Dendritic cell treated with granulocyte-macrophage colony-stimulating factor and Interleukin-4, amounts not matched to agents 40 ng/mL and 50 ng/mL, for 4 days (primary cell): ENCODE measurements around the gene PDK4.
"Not testable (repeated sequence)": the region's sequence is repeated elsewhere in the genome, so short reads cannot be mapped to it uniquely, and the experiment has no call there.

ENCODE experiments used
- H3K27ac Mint-ChIP-seq: one replicate; pipeline ENCODE4 v1.8.0; 2022; ENCODE audit warnings: mild to moderate bottlenecking, mixed read lengths
- H3K27me3 Mint-ChIP-seq: one replicate; pipeline ENCODE4 v1.8.0; 2022; ENCODE audit warnings: mild to moderate bottlenecking, mixed read lengths
- H3K36me3 Mint-ChIP-seq: one replicate; pipeline ENCODE4 v1.8.0; 2022; ENCODE audit warnings: low read depth, mixed read lengths
- H3K4me1 Mint-ChIP-seq: one replicate; pipeline ENCODE4 v1.8.0; 2022; ENCODE audit warnings: low read depth, mixed read lengths
- H3K4me3 Mint-ChIP-seq: one replicate; pipeline ENCODE4 v1.8.0; 2022; ENCODE audit warnings: mild to moderate bottlenecking, moderate library complexity, mixed read lengths
- H3K9me3 Mint-ChIP-seq: one replicate; pipeline ENCODE4 v1.8.0; 2022; ENCODE audit warnings: mixed read lengths
- intact Hi-C: fragments of 100-400 bp; cut with micrococcal nuclease; formaldehyde crosslinking; loops from one replicate; pipeline ENCODE4 v1.15.0; 2022

The PDK4 gene

DNA sequence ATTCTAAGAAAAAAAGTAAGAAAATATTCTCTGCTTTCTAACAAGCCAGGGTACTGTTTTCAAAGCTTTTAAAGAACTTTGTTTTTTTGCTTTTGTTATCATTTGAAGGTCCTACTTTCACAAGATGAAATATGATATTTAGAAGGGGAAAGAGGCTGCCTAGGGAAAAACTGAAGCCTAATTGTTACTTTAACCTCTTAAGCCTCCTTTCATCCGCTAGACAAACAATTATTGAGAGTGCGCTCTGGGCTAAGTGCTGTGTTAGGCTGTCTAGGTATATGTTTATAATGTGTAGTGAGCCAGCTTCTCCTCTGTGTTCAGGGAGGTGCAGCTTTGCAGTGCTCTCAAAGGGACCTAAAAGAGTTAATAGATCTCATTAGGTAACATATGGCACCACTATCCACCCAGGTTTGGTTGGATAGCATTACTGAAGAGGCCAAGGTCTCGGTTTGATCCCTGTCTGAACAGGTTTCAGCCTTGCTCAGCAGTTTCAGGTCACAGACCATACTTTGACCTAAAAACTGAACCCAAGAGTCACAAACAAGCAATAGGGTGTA lies 17.9 kb downstream of the PDK4 start:
- Mint-ChIP-seq H3K4me3 (no peak overlapping the region), H3K27ac (no peak overlapping the region), H3K9me3 (no peaks in the 10 kb centered on the region), H3K36me3 (no peaks in the 10 kb centered on the region), H3K4me1 (no peaks in the 10 kb centered on the region), H3K27me3 (no peaks in the 10 kb centered on the region)
- intact Hi-C loops: no loop called here

DNA sequence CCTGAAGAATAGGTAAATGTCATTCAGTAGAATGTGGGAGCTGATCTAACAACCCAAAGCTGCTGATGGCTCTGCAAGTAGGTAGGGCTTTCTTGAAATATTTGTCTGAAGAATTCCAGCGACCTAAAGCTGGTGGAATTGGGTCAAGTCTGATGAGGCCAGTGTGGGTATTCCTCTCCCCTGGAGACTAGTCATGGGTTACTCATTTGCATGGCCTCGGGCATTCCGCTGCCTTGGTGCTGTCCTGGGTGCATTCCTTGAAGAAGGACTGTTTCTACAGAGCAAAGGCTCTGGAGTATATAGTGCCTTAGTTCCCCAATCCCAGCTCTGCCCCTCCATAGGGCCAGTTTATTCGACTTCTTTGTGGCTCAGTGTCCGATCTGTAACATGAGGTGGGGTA lies 19.2 kb downstream of the PDK4 start:
- no peaks in the 10 kb centered on the region for H3K9me3 Mint-ChIP-seq
- no peak overlapping the region for H3K4me3 Mint-ChIP-seq
- H3K36me3 Mint-ChIP-seq: no peaks in the 10 kb centered on the region
- no peak overlapping the region for H3K27ac Mint-ChIP-seq
- H3K4me1 Mint-ChIP-seq: no peaks in the 10 kb centered on the region
- no peaks in the 10 kb centered on the region for H3K27me3 Mint-ChIP-seq
- intact Hi-C loops: no loop called here

DNA sequence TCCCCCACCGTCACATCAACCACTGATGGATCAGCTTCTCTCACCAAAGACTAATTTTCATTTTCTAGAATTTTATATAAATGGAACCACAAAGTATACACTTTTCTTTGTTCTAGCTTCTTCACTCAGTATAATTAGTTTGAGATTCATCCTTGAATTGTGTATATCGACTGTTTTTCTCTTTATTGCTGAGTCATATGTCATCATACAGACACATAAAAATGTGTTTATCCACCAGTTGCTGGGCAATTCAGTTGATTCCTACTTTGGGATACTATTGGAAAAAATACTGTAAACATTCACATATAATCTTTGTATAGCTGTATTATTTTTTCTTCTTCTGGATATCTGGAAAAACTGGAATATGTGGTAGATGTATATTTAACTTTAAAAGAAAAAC lies 26.6 kb downstream of the PDK4 start:
- Mint-ChIP-seq H3K4me3 (no peak overlapping the region), H3K27me3 (no peaks in the 10 kb centered on the region), H3K4me1 (no peaks in the 10 kb centered on the region), H3K27ac (no peak overlapping the region), H3K36me3 (no peaks in the 10 kb centered on the region), H3K9me3 (no peaks in the 10 kb centered on the region)
- intact Hi-C loops: no loop called here

GRCh38 chr7:95560674-95561073 lies 35.6 kb downstream of the PDK4 start:
- Mint-ChIP-seq H3K27ac (no peak overlapping the region), H3K4me3 (no peak overlapping the region), H3K9me3 (no peaks in the 10 kb centered on the region)

GRCh38 chr7:95558864-95559263 lies 37.5 kb downstream of the PDK4 start:
- Mint-ChIP-seq H3K9me3 (no peaks in the 10 kb centered on the region), H3K4me1 (peaks cover 2% of the 10 kb centered on the region), H3K36me3 (no peaks in the 10 kb centered on the region), H3K27ac (no peak overlapping the region), H3K4me3 (no peak overlapping the region), H3K27me3 (no peaks in the 10 kb centered on the region)
- intact Hi-C loops: no loop called here

More at GRCh38 chr7:95560674-95561073, 35.6 kb downstream of the PDK4 start:
- no peaks in the 10 kb centered on the region for H3K36me3 Mint-ChIP-seq
- no peaks in the 10 kb centered on the region for H3K4me1 Mint-ChIP-seq
- intact Hi-C loops: no loop called here
- H3K27me3 Mint-ChIP-seq: no peaks in the 10 kb centered on the region

DNA sequence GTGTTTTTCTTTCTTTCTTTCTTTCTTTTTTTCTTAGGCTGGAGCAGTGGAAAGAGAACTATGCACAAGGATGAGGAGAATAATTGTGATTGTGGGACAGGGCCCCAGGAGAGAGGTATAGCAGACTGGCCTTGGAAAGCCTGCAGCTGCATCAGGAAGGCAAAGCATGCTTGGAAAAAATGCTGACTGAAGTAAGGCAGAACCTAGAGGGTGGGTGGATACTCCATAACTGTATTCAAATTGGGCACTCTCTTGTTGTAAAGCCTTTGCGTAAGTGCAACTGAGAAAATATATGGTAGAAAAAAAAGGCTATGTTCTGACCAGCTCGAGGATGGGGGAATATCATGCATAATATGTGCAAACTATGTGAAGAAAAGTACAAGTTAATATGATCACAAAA lies 39.5 kb downstream of the PDK4 start:
- intact Hi-C loops: no loop called here
- Mint-ChIP-seq H3K4me1 (peaks cover 6% of the 10 kb centered on the region), H3K4me3 (no peak overlapping the region), H3K27me3 (no peaks in the 10 kb centered on the region), H3K36me3 (no peaks in the 10 kb centered on the region), H3K9me3 (no peaks in the 10 kb centered on the region), H3K27ac (no peak overlapping the region)

DNA sequence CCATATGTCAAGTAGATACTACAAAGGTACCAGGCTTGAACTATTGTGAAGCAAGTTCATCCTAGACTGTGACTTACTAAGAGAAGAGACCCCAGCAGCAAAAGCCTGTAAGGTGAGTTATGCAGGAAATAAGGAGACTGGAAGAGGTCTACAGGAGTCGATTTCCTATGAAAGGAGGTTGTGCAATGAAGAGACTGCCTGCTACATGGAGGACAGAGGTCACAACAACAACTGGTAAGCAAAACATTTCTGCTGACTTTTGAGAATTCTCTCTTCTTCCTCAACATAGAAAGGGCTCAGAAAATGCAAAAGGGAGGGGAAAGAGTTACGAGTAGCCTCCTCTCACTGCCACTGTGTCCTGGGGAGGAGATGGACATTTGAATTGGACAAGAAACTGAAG lies 42.4 kb downstream of the PDK4 start:
- Mint-ChIP-seq H3K9me3 (no peaks in the 10 kb centered on the region), H3K36me3 (no peaks in the 10 kb centered on the region), H3K4me1 (peaks cover 18% of the 10 kb centered on the region), H3K27ac (no peak overlapping the region), H3K4me3 (no peak overlapping the region), H3K27me3 (no peaks in the 10 kb centered on the region)
- intact Hi-C loops: no loop called here

- peaks cover 18% of the 10 kb centered on the region for H3K4me1 Mint-ChIP-seq
- intact Hi-C loops, H3K4me3 Mint-ChIP-seq, H3K27ac Mint-ChIP-seq, H3K27me3 Mint-ChIP-seq, H3K9me3 Mint-ChIP-seq, H3K36me3 Mint-ChIP-seq: not testable (repeated sequence)
Measured at GRCh38 chr7:95552010-95552926, 44.0 kb downstream of the PDK4 start.

DNA sequence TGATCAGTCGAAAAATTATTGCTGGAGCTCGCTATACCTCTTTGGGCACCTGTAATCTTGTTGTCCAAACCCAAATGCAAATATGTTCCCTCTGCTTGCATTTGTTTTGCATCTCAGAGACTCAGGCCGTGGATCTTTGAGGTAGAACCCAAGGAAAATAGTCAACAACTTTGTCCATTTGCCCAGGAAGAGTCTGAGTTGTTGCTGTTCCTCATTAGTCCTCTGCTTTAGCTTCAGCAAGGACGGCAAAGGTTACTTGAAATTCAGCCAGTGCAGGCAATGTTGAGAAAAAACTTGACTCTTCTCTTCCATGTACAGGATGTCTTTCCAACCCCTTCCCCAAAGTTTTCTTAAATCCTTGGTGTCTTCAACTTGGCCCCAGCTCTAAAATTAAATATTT lies 45.8 kb downstream of the PDK4 start:
- H3K4me3 Mint-ChIP-seq: no peak overlapping the region
- peaks cover 20% of the 10 kb centered on the region for H3K4me1 Mint-ChIP-seq
- no peaks in the 10 kb centered on the region for H3K27me3 Mint-ChIP-seq
- intact Hi-C loops: no loop called here
- no peak overlapping the region for H3K27ac Mint-ChIP-seq
- no peaks in the 10 kb centered on the region for H3K9me3 Mint-ChIP-seq
- no peaks in the 10 kb centered on the region for H3K36me3 Mint-ChIP-seq

GRCh38 chr7:95549818-95550529 lies 46.3 kb downstream of the PDK4 start:
- H3K4me3 Mint-ChIP-seq: no peak overlapping the region

GRCh38 chr7:95547361-95548348 lies 48.7 kb downstream of the PDK4 start:
- H3K27ac Mint-ChIP-seq: no peak overlapping the region
- H3K4me1 Mint-ChIP-seq: peaks cover 20% of the 10 kb centered on the region
- intact Hi-C loops: no loop called here
- H3K4me3 Mint-ChIP-seq: no peak overlapping the region
- H3K9me3 Mint-ChIP-seq: no peaks in the 10 kb centered on the region
- H3K27me3 Mint-ChIP-seq: no peaks in the 10 kb centered on the region
- no peaks in the 10 kb centered on the region for H3K36me3 Mint-ChIP-seq

More at GRCh38 chr7:95549818-95550529, 46.3 kb downstream of the PDK4 start:
- Mint-ChIP-seq H3K36me3 (no peaks in the 10 kb centered on the region), H3K4me1 (peaks cover 25% of the 10 kb centered on the region), H3K9me3 (no peaks in the 10 kb centered on the region), H3K27ac (no peak overlapping the region), H3K27me3 (no peaks in the 10 kb centered on the region)
- intact Hi-C loops: no loop called here

GRCh38 chr7:95546647-95547046 lies 49.7 kb downstream of the PDK4 start:
- H3K4me3 Mint-ChIP-seq: no peak overlapping the region
- H3K36me3 Mint-ChIP-seq: no peaks in the 10 kb centered on the region
- no peak overlapping the region for H3K27ac Mint-ChIP-seq
- peaks cover 20% of the 10 kb centered on the region for H3K4me1 Mint-ChIP-seq
- peaks cover 1% of the 10 kb centered on the region for H3K27me3 Mint-ChIP-seq
- intact Hi-C loops: no loop called here
- H3K9me3 Mint-ChIP-seq: no peaks in the 10 kb centered on the region

GRCh38 chr7:95545673-95546072 lies 50.6 kb downstream of the PDK4 start:
- intact Hi-C loops: loop anchor here (1.0 kb wide), 1 partner anchor 139 kb away; no protein-coding TSS in a partner anchor
- H3K4me3 Mint-ChIP-seq: no peak overlapping the region
- H3K27me3 Mint-ChIP-seq: peaks cover 1% of the 10 kb centered on the region
- H3K36me3 Mint-ChIP-seq: no peaks in the 10 kb centered on the region
- peaks cover 20% of the 10 kb centered on the region for H3K4me1 Mint-ChIP-seq
- no peaks in the 10 kb centered on the region for H3K9me3 Mint-ChIP-seq
- no peak overlapping the region for H3K27ac Mint-ChIP-seq
